Measurements from ENCODE around the gene SEMA3A. TPM values are rescaled to one million over a fixed set of nuclear protein-coding genes. Genes with fewer than 3 reads are reported as not detected.

Gene SEMA3A
- total RNA-seq, 1 experiment from 2014 or later = 32.2 TPM

GRCh38 chr7:84108119-84108518, 86.5 kb downstream of the SEMA3A start (continued):
- TF ChIP-seq ATF2 (CRISPR knock-in tag; IDR thresholded peaks at IDR 0.05; ENCODE audit: borderline replicate concordance, low read depth) (no peak), CTCF (IDR thresholded peaks at IDR 0.05) (no peak)
- TF ChIP-seq, protein P1, sequence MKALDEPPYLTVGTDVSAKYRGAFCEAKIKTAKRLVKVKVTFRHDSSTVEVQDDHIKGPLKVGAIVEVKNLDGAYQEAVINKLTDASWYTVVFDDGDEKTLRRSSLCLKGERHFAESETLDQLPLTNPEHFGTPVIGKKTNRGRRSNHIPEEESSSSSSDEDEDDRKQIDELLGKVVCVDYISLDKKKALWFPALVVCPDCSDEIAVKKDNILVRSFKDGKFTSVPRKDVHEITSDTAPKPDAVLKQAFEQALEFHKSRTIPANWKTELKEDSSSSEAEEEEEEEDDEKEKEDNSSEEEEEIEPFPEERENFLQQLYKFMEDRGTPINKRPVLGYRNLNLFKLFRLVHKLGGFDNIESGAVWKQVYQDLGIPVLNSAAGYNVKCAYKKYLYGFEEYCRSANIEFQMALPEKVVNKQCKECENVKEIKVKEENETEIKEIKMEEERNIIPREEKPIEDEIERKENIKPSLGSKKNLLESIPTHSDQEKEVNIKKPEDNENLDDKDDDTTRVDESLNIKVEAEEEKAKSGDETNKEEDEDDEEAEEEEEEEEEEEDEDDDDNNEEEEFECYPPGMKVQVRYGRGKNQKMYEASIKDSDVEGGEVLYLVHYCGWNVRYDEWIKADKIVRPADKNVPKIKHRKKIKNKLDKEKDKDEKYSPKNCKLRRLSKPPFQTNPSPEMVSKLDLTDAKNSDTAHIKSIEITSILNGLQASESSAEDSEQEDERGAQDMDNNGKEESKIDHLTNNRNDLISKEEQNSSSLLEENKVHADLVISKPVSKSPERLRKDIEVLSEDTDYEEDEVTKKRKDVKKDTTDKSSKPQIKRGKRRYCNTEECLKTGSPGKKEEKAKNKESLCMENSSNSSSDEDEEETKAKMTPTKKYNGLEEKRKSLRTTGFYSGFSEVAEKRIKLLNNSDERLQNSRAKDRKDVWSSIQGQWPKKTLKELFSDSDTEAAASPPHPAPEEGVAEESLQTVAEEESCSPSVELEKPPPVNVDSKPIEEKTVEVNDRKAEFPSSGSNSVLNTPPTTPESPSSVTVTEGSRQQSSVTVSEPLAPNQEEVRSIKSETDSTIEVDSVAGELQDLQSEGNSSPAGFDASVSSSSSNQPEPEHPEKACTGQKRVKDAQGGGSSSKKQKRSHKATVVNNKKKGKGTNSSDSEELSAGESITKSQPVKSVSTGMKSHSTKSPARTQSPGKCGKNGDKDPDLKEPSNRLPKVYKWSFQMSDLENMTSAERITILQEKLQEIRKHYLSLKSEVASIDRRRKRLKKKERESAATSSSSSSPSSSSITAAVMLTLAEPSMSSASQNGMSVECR (CRISPR knock-in tag; IDR thresholded peaks at IDR 0.05; ENCODE audit: borderline replicate concordance) = no peak

DNA sequence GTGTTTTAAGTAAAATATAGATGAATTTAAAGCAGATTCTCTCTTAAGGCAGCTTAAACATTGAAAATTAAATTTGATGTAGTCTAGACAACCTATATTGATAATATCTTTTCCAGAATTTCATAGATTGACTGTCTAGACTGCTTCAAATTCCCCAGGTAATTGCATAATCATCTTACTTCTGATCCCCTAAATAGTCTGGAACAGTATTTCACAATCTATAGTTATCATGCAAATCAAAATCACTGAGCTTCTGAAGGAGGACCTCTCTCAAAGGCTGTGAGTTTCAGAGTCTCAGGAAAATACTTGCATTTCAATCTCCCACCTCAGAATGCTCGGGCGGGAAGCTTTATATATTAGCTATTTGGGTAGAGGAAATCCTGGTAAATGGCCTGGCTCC, 87.3 kb downstream of the SEMA3A start:
- Mint-ChIP-seq H3K27ac (peak overlapping the region; percentile 78), H3K27me3 (ENCODE audit: low read depth) (no peaks in the 10 kb centered on the region), H3K36me3 (no peaks in the 10 kb centered on the region; the same call in 1 of the 2 replicates), H3K9me3 (no peaks in the 10 kb centered on the region), H3K4me1 (peaks cover 76% of the 10 kb centered on the region), H3K4me3 (no peak overlapping the region)
- CTCF ChIA-PET = no interaction called here
- no peak; the same call in 1 of the 2 replicates for ATAC-seq
- POLR2A ChIA-PET = no interaction called here
- DNase-seq (ENCODE audit: low spot score) = no peak
- TF ChIP-seq, protein P1 (CRISPR knock-in tag; IDR thresholded peaks at IDR 0.05; ENCODE audit: borderline replicate concordance) = no peak
- TF ChIP-seq SOX15 (CRISPR knock-in tag; IDR thresholded peaks at IDR 0.05) (no peak), ZNF263 (CRISPR knock-in tag; IDR thresholded peaks at IDR 0.05; ENCODE audit: low read depth) (no peak), SMAD3 (CRISPR knock-in tag; IDR thresholded peaks at IDR 0.05; ENCODE audit: borderline replicate concordance) (no peak), SMAD4 (CRISPR knock-in tag; IDR thresholded peaks at IDR 0.05) (no peak), NR2C2 (CRISPR knock-in tag; IDR thresholded peaks at IDR 0.05) (no peak), NR3C1 (CRISPR knock-in tag; conservative IDR thresholded peaks at IDR 0.05; ENCODE audit: low read depth) (no peak), CREB1 (CRISPR knock-in tag; IDR thresholded peaks at IDR 0.05) (no peak), ZNF532 (CRISPR knock-in tag; IDR thresholded peaks at IDR 0.05; ENCODE audit: borderline replicate concordance) (no peak)
- TF ChIP-seq, protein P2, sequence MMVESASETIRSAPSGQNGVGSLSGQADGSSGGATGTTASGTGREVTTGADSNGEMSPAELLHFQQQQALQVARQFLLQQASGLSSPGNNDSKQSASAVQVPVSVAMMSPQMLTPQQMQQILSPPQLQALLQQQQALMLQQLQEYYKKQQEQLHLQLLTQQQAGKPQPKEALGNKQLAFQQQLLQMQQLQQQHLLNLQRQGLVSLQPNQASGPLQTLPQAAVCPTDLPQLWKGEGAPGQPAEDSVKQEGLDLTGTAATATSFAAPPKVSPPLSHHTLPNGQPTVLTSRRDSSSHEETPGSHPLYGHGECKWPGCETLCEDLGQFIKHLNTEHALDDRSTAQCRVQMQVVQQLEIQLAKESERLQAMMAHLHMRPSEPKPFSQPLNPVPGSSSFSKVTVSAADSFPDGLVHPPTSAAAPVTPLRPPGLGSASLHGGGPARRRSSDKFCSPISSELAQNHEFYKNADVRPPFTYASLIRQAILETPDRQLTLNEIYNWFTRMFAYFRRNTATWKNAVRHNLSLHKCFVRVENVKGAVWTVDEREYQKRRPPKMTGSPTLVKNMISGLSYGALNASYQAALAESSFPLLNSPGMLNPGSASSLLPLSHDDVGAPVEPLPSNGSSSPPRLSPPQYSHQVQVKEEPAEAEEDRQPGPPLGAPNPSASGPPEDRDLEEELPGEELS (CRISPR knock-in tag; IDR thresholded peaks at IDR 0.05) = no peak
- TF ChIP-seq, protein P3, sequence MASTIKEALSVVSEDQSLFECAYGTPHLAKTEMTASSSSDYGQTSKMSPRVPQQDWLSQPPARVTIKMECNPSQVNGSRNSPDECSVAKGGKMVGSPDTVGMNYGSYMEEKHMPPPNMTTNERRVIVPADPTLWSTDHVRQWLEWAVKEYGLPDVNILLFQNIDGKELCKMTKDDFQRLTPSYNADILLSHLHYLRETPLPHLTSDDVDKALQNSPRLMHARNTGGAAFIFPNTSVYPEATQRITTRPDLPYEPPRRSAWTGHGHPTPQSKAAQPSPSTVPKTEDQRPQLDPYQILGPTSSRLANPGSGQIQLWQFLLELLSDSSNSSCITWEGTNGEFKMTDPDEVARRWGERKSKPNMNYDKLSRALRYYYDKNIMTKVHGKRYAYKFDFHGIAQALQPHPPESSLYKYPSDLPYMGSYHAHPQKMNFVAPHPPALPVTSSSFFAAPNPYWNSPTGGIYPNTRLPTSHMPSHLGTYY (CRISPR knock-in tag; IDR thresholded peaks at IDR 0.05) = no peak
